Heart left ventricle (tissue), 13 donors: ENCODE measurements around the gene SNRNP35.

ENCODE experiments used
- CTCF ChIP-seq, 12 donors: fragments of 200-600 bp; sonication (generic) in 4 of 12; IDR thresholded peaks; one replicate each; pipeline versions ENCODE4 v1.5.0 to v1.8.0; 2018 to 2022; ENCODE audit warnings: antibody characterized with exemption in 12 of 12, mild to moderate bottlenecking in 5 of 12
- POLR2A ChIP-seq, 2 donors: fragments of 450-650 bp; IDR thresholded peaks; one replicate each; pipeline ENCODE4 v1.6.1; 2017; ENCODE audit warnings: antibody characterized with exemption in 2 of 2, mild to moderate bottlenecking in 2 of 2, moderate library complexity in 2 of 2
- donor health status: ischemic (EF 13 %, LVEDD 7.1; RV severe dilation, severe dysfunction).
- donor health status: DM: no; HTN: yes; CAD: no.
- donor health status: DM: no; HTN: no; CAD: no.
- donor health status: ischemic (EF 25% LVEDD 6.9; RV normal size, moderate dysfunction).
- donor health status: ischemic (EF 25% LVEDD 5.7; RV mildly dilated, moderate dysfunction).
- donor health status: ischemic (EF 35%, LVEDD 5.7; RV mildly dilated, moderate dysfunction).
- donor health status: nonischemic (EF 11% LVEDD 7.7; RV severe dilation, severe dysfunction).
- donor health status: DM: yes; HTN: yes; CAD: no.
- donor health status: PGD.
- donor health status: ischemic (EF 29% LVEDD 5.4; RV normal size, mild dysfunction).
- donor health status: nonischemic (EF 23%, LVEDD 6.1; RV moderate dilation, normal function).

GRCh38 chr12:123499332-123499731, 41.4 kb downstream of the SNRNP35 start:
- TF ChIP-seq CTCF (IDR thresholded peaks at IDR 0.05) (no peak), POLR2A (IDR thresholded peaks at IDR 0.05) (no peak)
